Upper lobe of left lung (tissue), 6 donors: ENCODE results near the gene CHST1. TPM values are rescaled to one million over a fixed set of nuclear protein-coding genes. Genes with fewer than 3 reads are reported as not detected.

Source experiments
- ATAC-seq, 2 donors: fragments of 200-7000 bp; cut with Tn5 transposase; one replicate each; pipeline ENCODE4 v1.9.1; 2022; ENCODE audit warnings: mild to moderate bottlenecking in 2 of 2, moderate library complexity in 2 of 2; ENCODE audit not compliant: low FRiP score in 2 of 2
- DNase-seq, 2 donors: peaks; one replicate each; pipeline ENCODE4 v3.0.0-alpha.2; 2019 to 2020
- H3K27ac ChIP-seq, 4 donors: fragments of 200-600 bp; sonication (generic); one replicate each; pipeline ENCODE4 v1.5.1; 2016 to 2019
- H3K27me3 ChIP-seq, 4 donors: fragments of 200-600 bp; sonication (generic); one replicate each; pipeline ENCODE4 v1.5.1; 2017 to 2019
- H3K36me3 ChIP-seq, 4 donors: fragments of 200-600 bp; sonication (generic); one replicate each; pipeline ENCODE4 v1.5.1; 2016 to 2019
- H3K4me1 ChIP-seq, 4 donors: fragments of 200-600 bp; sonication (generic); one replicate each; pipeline ENCODE4 v1.5.1; 2018 to 2019
- H3K4me3 ChIP-seq, 4 donors: fragments of 200-600 bp; sonication (generic); one replicate each; pipeline ENCODE4 v1.5.1; 2017 to 2019; ENCODE audit warnings: mild to moderate bottlenecking in 2 of 4, moderate library complexity in 1 of 4
- H3K9me3 ChIP-seq, 4 donors: fragments of 200-600 bp; sonication (generic); one replicate each; pipeline ENCODE4 v1.5.1; 2018 to 2019
- EP300 ChIP-seq, 4 donors: sonication (generic); formaldehyde crosslinking; IDR thresholded peaks; one replicate each; pipeline ENCODE4 v1.5.1; 2017; ENCODE audit warnings: antibody characterized with exemption in 4 of 4, control low read depth in 2 of 4
- POLR2A ChIP-seq, 4 donors: fragments of 450-650 bp; IDR thresholded peaks; one replicate each; pipeline ENCODE4 v1.5.1; 2016 to 2017; ENCODE audit warnings: antibody characterized with exemption in 4 of 4, mild to moderate bottlenecking in 2 of 4
- POLR2AphosphoS5 ChIP-seq, 2 donors: sonication (generic); formaldehyde crosslinking; IDR thresholded peaks; one replicate each; pipeline ENCODE4 v1.5.1; 2017; ENCODE audit warnings: antibody characterized with exemption in 2 of 2
- WGBS, 2 donors: methylation state at CpG; one replicate each; pipeline ENCODE4 v1.1.5; 2017 to 2018; 5-methylcytosine and 5-hydroxymethylcytosine counted together
- total RNA-seq, 6 donors: library from RNA; depleted of rRNA in 4 of 6; stranded (reverse); fragments of >200 nt in 4 of 6; gene quantifications; one replicate each; pipeline versions ENCODE4 v1.1.0 to v1.2.1, GENCODE V29; 2016 to 2021
- TF ChIP-seq, protein P1 (sequence below), 6 experiments: fragments of 450-650 bp in 4 of 6; fragments of 200-600 bp in 2 of 6; sonication (generic) in 2 of 6; IDR thresholded peaks; one replicate each; pipeline ENCODE4 v1.5.1; 2016 to 2019; ENCODE audit warnings: antibody characterized with exemption in 6 of 6
- donor health status: DM: no; HTN: no; CAD: no; lungs with moderate emphysema.
- donor health status: DM: no; HTN: yes; CAD: no; lungs with severe emphysema.

The CHST1 gene
- total RNA-seq, 6 donors from 2014 or later = 1.6 to 7.4 (median 2.6) TPM

DNA sequence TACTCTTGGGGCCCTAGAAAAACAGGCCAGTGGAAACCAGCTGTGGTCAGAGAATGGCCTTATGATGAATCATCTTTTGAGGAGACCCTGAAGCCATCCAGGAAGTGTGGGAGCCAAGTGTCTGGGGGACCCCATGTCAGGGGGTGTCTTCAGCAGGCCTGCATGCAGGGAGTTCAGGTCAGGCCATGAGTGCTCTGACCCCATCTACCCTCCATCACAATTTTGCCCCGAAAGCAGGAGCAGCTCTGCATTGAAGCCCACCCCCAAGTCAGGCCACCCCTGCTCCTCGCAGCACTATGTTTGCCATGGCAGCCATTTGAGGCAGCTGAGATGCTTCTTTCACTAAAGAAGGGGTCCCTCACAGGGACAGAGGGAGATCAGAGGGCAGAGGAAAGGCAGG is 41.3 kb downstream of the CHST1 start:
- WGBS, 2 donors = 85 to 94% methylated on average over 2 of the region's 2 CpGs
- no peak for ATAC-seq
- no peaks in the 10 kb centered on the region for H3K36me3 ChIP-seq
- peaks cover 3 to 15% (median 14%) of the 10 kb centered on the region in 4 donors for H3K9me3 ChIP-seq
- no peak overlapping the region for H3K4me3 ChIP-seq
- TF ChIP-seq POLR2A (IDR thresholded peaks at IDR 0.05) = no peak
- no peak overlapping the region for H3K27ac ChIP-seq
- H3K27me3 ChIP-seq = no peaks in the 10 kb centered on the region
- no peak for DNase-seq
- H3K4me1 ChIP-seq = no peaks in the 10 kb centered on the region

DNA sequence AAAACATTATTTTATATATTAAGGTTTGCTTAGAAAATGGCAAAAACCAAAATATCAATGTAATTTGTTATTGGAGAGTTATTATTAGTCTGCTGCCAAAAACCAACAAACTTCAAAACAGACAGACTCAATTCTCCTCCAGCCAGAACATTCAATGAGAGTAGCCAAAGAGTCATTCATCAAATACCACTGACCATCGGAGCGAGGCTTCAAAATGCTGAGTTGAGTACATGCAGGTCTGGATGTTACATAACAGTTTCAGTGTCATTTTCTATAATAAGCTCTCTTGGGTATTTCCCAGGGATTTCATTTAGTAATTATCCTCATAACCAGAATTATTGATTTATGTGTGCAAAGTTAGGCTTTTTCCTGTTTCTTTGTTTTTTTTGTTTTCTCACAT is 42.6 kb downstream of the CHST1 start:
- TF ChIP-seq POLR2A (IDR thresholded peaks at IDR 0.05) (no peak), POLR2AphosphoS5 (IDR thresholded peaks at IDR 0.05) (no peak), EP300 (IDR thresholded peaks at IDR 0.05) (no peak)
- TF ChIP-seq, protein P1, sequence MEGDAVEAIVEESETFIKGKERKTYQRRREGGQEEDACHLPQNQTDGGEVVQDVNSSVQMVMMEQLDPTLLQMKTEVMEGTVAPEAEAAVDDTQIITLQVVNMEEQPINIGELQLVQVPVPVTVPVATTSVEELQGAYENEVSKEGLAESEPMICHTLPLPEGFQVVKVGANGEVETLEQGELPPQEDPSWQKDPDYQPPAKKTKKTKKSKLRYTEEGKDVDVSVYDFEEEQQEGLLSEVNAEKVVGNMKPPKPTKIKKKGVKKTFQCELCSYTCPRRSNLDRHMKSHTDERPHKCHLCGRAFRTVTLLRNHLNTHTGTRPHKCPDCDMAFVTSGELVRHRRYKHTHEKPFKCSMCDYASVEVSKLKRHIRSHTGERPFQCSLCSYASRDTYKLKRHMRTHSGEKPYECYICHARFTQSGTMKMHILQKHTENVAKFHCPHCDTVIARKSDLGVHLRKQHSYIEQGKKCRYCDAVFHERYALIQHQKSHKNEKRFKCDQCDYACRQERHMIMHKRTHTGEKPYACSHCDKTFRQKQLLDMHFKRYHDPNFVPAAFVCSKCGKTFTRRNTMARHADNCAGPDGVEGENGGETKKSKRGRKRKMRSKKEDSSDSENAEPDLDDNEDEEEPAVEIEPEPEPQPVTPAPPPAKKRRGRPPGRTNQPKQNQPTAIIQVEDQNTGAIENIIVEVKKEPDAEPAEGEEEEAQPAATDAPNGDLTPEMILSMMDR (IDR thresholded peaks at IDR 0.05) = no peak
- whole genome bisulfite sequencing, 2 donors = 66 to 68% methylated on average over 2 of the region's 2 CpGs
- no peaks in the 10 kb centered on the region for H3K4me1 ChIP-seq

GRCh38 chr11:45622283-45622682 is 43.1 kb downstream of the CHST1 start:
- ATAC-seq (no peak), DNase-seq (no peak)
- Histone ChIP-seq H3K4me3 (no peak overlapping the region), H3K36me3 (no peaks in the 10 kb centered on the region), H3K9me3 (peaks cover 3 to 15% (median 14%) of the 10 kb centered on the region in 4 donors), H3K27ac (no peak overlapping the region), H3K4me1 (no peaks in the 10 kb centered on the region), H3K27me3 (no peaks in the 10 kb centered on the region)
- WGBS, 2 donors = 85 to 93% methylated on average over 2 of the region's 2 CpGs
- TF ChIP-seq POLR2AphosphoS5 (IDR thresholded peaks at IDR 0.05) (no peak), POLR2A (IDR thresholded peaks at IDR 0.05) (no peak), EP300 (IDR thresholded peaks at IDR 0.05) (no peak)
- TF ChIP-seq, protein P1 (IDR thresholded peaks at IDR 0.05) = no peak

More for the DNA sequence above, 42.6 kb downstream of the CHST1 start:
- DNase-seq (no peak), ATAC-seq (no peak)
- H3K27me3 ChIP-seq = no peaks in the 10 kb centered on the region
- H3K9me3 ChIP-seq = peaks cover 3 to 15% (median 14%) of the 10 kb centered on the region in 4 donors
- no peaks in the 10 kb centered on the region for H3K36me3 ChIP-seq
- no peak overlapping the region for H3K27ac ChIP-seq
- no peak overlapping the region for H3K4me3 ChIP-seq

DNA sequence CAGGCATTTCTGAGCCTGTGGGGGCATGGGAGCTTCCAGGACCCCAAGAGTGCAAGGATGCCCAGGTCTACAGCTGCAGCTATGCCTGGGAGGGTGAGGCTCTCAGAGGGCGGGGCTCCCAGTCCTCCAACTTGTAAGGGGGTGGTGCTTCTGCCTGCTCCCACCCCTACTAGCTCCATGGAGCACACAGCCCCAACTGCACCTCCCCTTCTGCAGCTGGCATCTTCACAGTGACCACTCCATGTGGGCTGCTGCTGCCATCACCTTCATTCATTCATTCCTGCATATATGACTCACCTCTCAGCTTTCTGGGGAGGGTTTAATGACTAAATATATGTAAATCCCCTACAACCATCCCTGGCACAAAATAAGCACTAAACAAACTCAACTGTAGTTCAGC is 43.8 kb downstream of the CHST1 start:
- Histone ChIP-seq H3K27ac (no peak overlapping the region), H3K4me3 (no peak overlapping the region), H3K27me3 (no peaks in the 10 kb centered on the region), H3K9me3 (peaks cover 3 to 15% (median 14%) of the 10 kb centered on the region in 4 donors), H3K4me1 (no peaks in the 10 kb centered on the region), H3K36me3 (no peaks in the 10 kb centered on the region)
- no peak for DNase-seq
- ATAC-seq = peak in 1 of 2 donors; percentile 28
- no peak for TF ChIP-seq POLR2A (IDR thresholded peaks at IDR 0.05)
- TF ChIP-seq, protein P1 (IDR thresholded peaks at IDR 0.05) = no peak
- no peak for TF ChIP-seq POLR2AphosphoS5 (IDR thresholded peaks at IDR 0.05)
- no peak for TF ChIP-seq EP300 (IDR thresholded peaks at IDR 0.05)
- WGBS, 2 donors = 60% methylated on average over 1 of the region's 1 CpG; no CpG with 5 or more reads in 1 of the 2 donors

DNA sequence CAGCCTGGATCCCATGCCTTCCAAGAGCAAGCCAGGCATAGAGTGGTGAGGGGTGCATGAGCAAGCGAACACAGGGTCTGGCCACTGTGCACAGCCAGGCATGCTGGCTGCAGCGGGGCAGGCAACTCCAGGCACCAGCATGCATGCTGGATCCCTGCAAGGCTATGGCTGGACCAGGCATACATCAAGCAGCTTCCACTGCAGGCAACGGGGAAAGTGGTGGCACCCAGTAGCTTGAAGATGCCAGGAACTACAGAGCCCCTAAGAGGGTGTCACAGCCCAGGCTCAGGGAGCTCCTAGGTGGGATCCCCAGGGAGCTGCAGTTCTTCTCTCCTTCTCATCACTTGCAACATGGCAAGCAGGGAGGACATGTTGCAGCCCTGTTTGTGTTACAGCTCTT is 45.2 kb downstream of the CHST1 start:
- H3K27ac ChIP-seq = no peak overlapping the region
- no peak for TF ChIP-seq POLR2AphosphoS5 (IDR thresholded peaks at IDR 0.05)
- TF ChIP-seq, protein P1 (IDR thresholded peaks at IDR 0.05) = no peak
- TF ChIP-seq POLR2A (IDR thresholded peaks at IDR 0.05) = no peak
- TF ChIP-seq EP300 (IDR thresholded peaks at IDR 0.05) = no peak
- H3K36me3 ChIP-seq = no peaks in the 10 kb centered on the region
- no peaks in the 10 kb centered on the region for H3K27me3 ChIP-seq
- 86 to 90% methylated on average over 3 of the region's 3 CpGs for WGBS, 2 donors
- H3K4me1 ChIP-seq = no peaks in the 10 kb centered on the region
- no peak overlapping the region for H3K4me3 ChIP-seq
- ATAC-seq = no peak
- peak in 1 of 2 donors; percentile 38 for DNase-seq
- H3K9me3 ChIP-seq = peaks cover 3 to 15% (median 14%) of the 10 kb centered on the region in 4 donors
